Fibroblast of skin of abdomen (primary cell): ENCODE measurements around the gene ACAP3.

ENCODE experiments used
- DNase-seq: peaks from one replicate; pipeline ENCODE4 v3.0.0-alpha.2; 2013

The ACAP3 gene

GRCh38 chr1:1314237-1314586 lies 6.5 kb upstream of the ACAP3 start:
- no peak for DNase-seq

GRCh38 chr1:1313500-1314236 lies 5.9 kb upstream of the ACAP3 start:
- no peak for DNase-seq

- no peak for DNase-seq
Observed at GRCh38 chr1:1312450-1313314, 5.0 kb upstream of the ACAP3 start.

GRCh38 chr1:1311107-1312104 lies 3.7 kb upstream of the ACAP3 start:
- no peak for DNase-seq

- no peak for DNase-seq
Observed at GRCh38 chr1:1310476-1311053, 2.8 kb upstream of the ACAP3 start.

GRCh38 chr1:1310109-1310385 lies 2.3 kb upstream of the ACAP3 start:
- DNase-seq = no peak

GRCh38 chr1:1309251-1310108 lies 1.8 kb upstream of the ACAP3 start:
- no peak for DNase-seq

- DNase-seq = no peak
Observed at GRCh38 chr1:1308756-1309250, 1.1 kb upstream of the ACAP3 start.

- DNase-seq = no peak
Observed at GRCh38 chr1:1307261-1307922, 338 bp downstream of the ACAP3 start.

GRCh38 chr1:1306661-1307260 lies 969 bp downstream of the ACAP3 start:
- no peak for DNase-seq

- no peak for DNase-seq
Observed at GRCh38 chr1:1306070-1306660, 1.6 kb downstream of the ACAP3 start.

GRCh38 chr1:1305300-1306069 lies 2.2 kb downstream of the ACAP3 start:
- peak; percentile 80 for DNase-seq

- peak; percentile 82 for DNase-seq
Observed at GRCh38 chr1:1304331-1305299, 3.1 kb downstream of the ACAP3 start.

- no peak for DNase-seq
Observed at GRCh38 chr1:1303736-1304135, 4.0 kb downstream of the ACAP3 start.

- DNase-seq = no peak
Observed at GRCh38 chr1:1302951-1303509, 4.7 kb downstream of the ACAP3 start.

- DNase-seq = no peak
Observed at GRCh38 chr1:1302006-1302430, 5.7 kb downstream of the ACAP3 start.

GRCh38 chr1:1300352-1300739 lies 7.4 kb downstream of the ACAP3 start:
- DNase-seq = no peak
